GM12878 (cell line): ENCODE data around the gene PPAT. TPM values are rescaled to one million over a fixed set of nuclear protein-coding genes. Genes with fewer than 3 reads are reported as not detected.
A peak's percentile ranks its signal among the peaks of the same experiment; 100 is the strongest.

ENCODE experiments used
- ATAC-seq: fragments of 200-7000 bp; cut with Tn5 transposase; 3 replicates; pipeline ENCODE4 v1.9.1; 2020; ENCODE audit warnings: mild to moderate bottlenecking, moderate library complexity
- BruUV-seq: library from RNA; stranded (reverse); fragments of 400-500 nt; replicated peaks from 2 replicates; lab custom pipeline; 2021; lab: Mats Ljungman, UMichigan
- CTCF ChIA-PET: fragments of 300-600 bp; sonication (Branson Sonifier 250); formaldehyde crosslinking; extraction: SDS; loops from one replicate; lab custom pipeline; 2021; ENCODE audit warnings: inconsistent platforms; lab: Yijun Ruan, JAX
- POLR2A ChIA-PET: fragments of 350-600 bp; formaldehyde crosslinking; extraction: SDS; loops from one replicate; lab custom pipeline; 2021; ENCODE audit warnings: inconsistent platforms; lab: Charles Lee
- RAD21 ChIA-PET: fragments of 300-600 bp; sonication (Branson Sonifier 250); formaldehyde crosslinking; loops from one replicate; lab custom pipeline; 2023; ENCODE audit warnings: antibody characterized with exemption; ENCODE audit not compliant: unreplicated experiment; lab: Charles Lee
- SMC1A ChIA-PET: fragments of 300-600 bp; sonication (Branson Sonifier 250); formaldehyde crosslinking; loops from one replicate; lab custom pipeline; 2023; ENCODE audit not compliant: unreplicated experiment, uncharacterized antibody; lab: Charles Lee
- DNase-seq: peaks from one replicate; pipeline ENCODE4 v3.0.0-alpha.2; 2011; ENCODE audit warnings: low read depth, low spot score
- FAIRE-seq: peaks from 3 replicates; lab custom pipeline; 2011; peaks lifted over from hg19 to GRCh38; lab: Jason Lieb, UNC
- H2AFZ ChIP-seq: 2 replicates; pipeline ENCODE4 v1.6.0; 2011; ENCODE audit warnings: low read depth, low read length, control low read depth; ENCODE audit not compliant: control insufficient read depth
- H3K27ac ChIP-seq: 2 replicates; pipeline ENCODE4 v1.5.1; 2011; ENCODE audit warnings: control low read depth; ENCODE audit not compliant: control insufficient read depth, insufficient read depth
- H3K27me3 ChIP-seq, 2 experiments: replicated peaks in 1 of 2; 2 replicates each; pipeline versions ENCODE4 v1.6.0 to v1.6.1; 2011; ENCODE audit warnings: low read length in 1 of 2; ENCODE audit not compliant: control insufficient read depth in 2 of 2, insufficient read depth in 2 of 2
- H3K36me3 ChIP-seq, 2 experiments: 2 replicates each; pipeline ENCODE4 v1.5.1; 2011; ENCODE audit warnings: low read length in 1 of 2; ENCODE audit not compliant: control insufficient read depth in 2 of 2, insufficient read depth in 2 of 2
- H3K4me1 ChIP-seq: 2 replicates; pipeline ENCODE4 v1.6.1; 2011; ENCODE audit warnings: mild to moderate bottlenecking, low read length, moderate library complexity, mixed read lengths; ENCODE audit not compliant: control insufficient read depth, insufficient read depth
- H3K4me2 ChIP-seq: 2 replicates; pipeline ENCODE4 v1.6.0; 2011; ENCODE audit warnings: control low read depth; ENCODE audit not compliant: control insufficient read depth, insufficient read depth
- H3K4me3 ChIP-seq: fragments of 200-600 bp; sonication (generic); 2 replicates; pipeline ENCODE4 v1.5.1; 2016
- H3K79me2 ChIP-seq: 2 replicates; pipeline ENCODE4 v1.6.0; 2011; ENCODE audit warnings: low read length; ENCODE audit not compliant: control insufficient read depth, insufficient read depth
- H3K9ac ChIP-seq: 2 replicates; pipeline ENCODE4 v1.8.0; 2011; ENCODE audit warnings: low read length, control low read depth, mixed read lengths; ENCODE audit not compliant: control insufficient read depth, insufficient read depth
- H3K9me3 ChIP-seq: replicated peaks from 3 replicates; pipeline ENCODE4 v1.5.1; 2011; ENCODE audit warnings: mild to moderate bottlenecking, low read length; ENCODE audit not compliant: control insufficient read depth, insufficient read depth
- H4K20me1 ChIP-seq: 2 replicates; pipeline ENCODE4 v1.6.0; 2011; ENCODE audit not compliant: control insufficient read depth, insufficient read depth
- CBX5 ChIP-seq: sonication (generic); IDR thresholded peaks from 2 replicates; pipeline ENCODE4 v1.6.1; 2016; ENCODE audit warnings: low read depth, moderate library complexity, mild to moderate bottlenecking, inconsistent platforms
- EGR1 ChIP-seq, 2 experiments: IDR thresholded peaks; 1 replicate in 1 of 2; 2 replicates in 1 of 2; pipeline ENCODE4 v1.6.1; 2011 to 2012; ENCODE audit warnings: low read depth in 2 of 2, low read length in 2 of 2, borderline replicate concordance in 1 of 2, mild to moderate bottlenecking in 1 of 2, moderate library complexity in 1 of 2
- GABPA ChIP-seq: IDR thresholded peaks from 2 replicates; pipeline ENCODE4 v1.6.1; 2014; ENCODE audit warnings: antibody characterized with exemption, low read depth, mild to moderate bottlenecking, inconsistent platforms
- NR2F1 ChIP-seq: fragments of 450-650 bp; conservative IDR thresholded peaks from 2 replicates; pipeline ENCODE4 v1.6.1; 2017; ENCODE audit warnings: mild to moderate bottlenecking
- POU2F2 ChIP-seq: IDR thresholded peaks from 3 replicates; pipeline ENCODE4 v1.6.1; 2011; ENCODE audit warnings: low read depth, mild to moderate bottlenecking, low read length, borderline replicate concordance
- SMC3 ChIP-seq: IDR thresholded peaks from 2 replicates; pipeline ENCODE4 v1.6.1; 2011; ENCODE audit warnings: low read length, improper control_type of control experiment, borderline replicate concordance
- ZNF24 ChIP-seq: fragments of 450-650 bp; IDR thresholded peaks from 2 replicates; pipeline ENCODE4 v1.6.1; 2017; ENCODE audit warnings: antibody characterized with exemption, mild to moderate bottlenecking
- WGBS: methylation state at CpG from one replicate; pipeline ENCODE4 v1.1.6; 2016; ENCODE audit warnings: low lambda C conversion rate; ENCODE audit not compliant: insufficient replicate concordance, insufficient coverage; ENCODE audit errors: missing lambda C conversion rate; 5-methylcytosine and 5-hydroxymethylcytosine counted together
- in situ Hi-C: fragments of 300-500 bp; cut with MboI; formaldehyde crosslinking; loops from 9 replicates; pipeline ENCODE4 v1.14.3; 2018; ENCODE audit warnings: mixed read lengths
- intact Hi-C: fragments of 100-400 bp; cut with micrococcal nuclease; formaldehyde crosslinking; loops from one replicate; pipeline ENCODE4 v1.14.2; 2022; ENCODE audit not compliant: unreplicated experiment
- polyA plus RNA-seq, 11 experiments: library from polyadenylated mRNA; depleted of rRNA in 4 of 11; unstranded in 6 of 11; stranded (reverse) in 5 of 11; fragments of >200 nt; fragmentation: Nextera tagmentation in 4 of 11; fragmentation: Illumina TruSeq in 1 of 11; extraction: Ambion mirVana in 4 of 11; extraction: Trizol in 1 of 11; gene quantifications; 1 replicate in 1 of 11; 2 replicates in 10 of 11; pipeline versions ENCODE4 v1.2.1 to v1.2.3, GENCODE V29; 2011 to 2016; ENCODE audit warnings: inconsistent platforms in 2 of 11, missing spikeins in 2 of 11, low read depth in 1 of 11
- total RNA-seq, 4 experiments: library from RNA; depleted of rRNA in 3 of 4; stranded (reverse); fragments of >200 nt in 3 of 4; fragmentation: Illumina TruSeq in 1 of 4; extraction: Trizol in 1 of 4; gene quantifications; 2 replicates each; pipeline versions ENCODE4 v1.2.1 to v1.2.3, GENCODE V29; 2013 to 2021
- TF ChIP-seq, protein P1 (sequence below): IDR thresholded peaks from 2 replicates; pipeline ENCODE4 v1.6.1; 2012; ENCODE audit warnings: improper control_type of control experiment, low read depth, low read length; ENCODE audit not compliant: insufficient replicate concordance
- TF ChIP-seq, protein P2 (sequence below): fragments of 450-650 bp; IDR thresholded peaks from 2 replicates; pipeline ENCODE4 v1.6.1; 2016; ENCODE audit warnings: mild to moderate bottlenecking
- TF ChIP-seq, protein P3 (sequence below): fragments of 450-650 bp; IDR thresholded peaks from 2 replicates; pipeline ENCODE4 v1.6.1; 2016; ENCODE audit warnings: mild to moderate bottlenecking, moderate library complexity, borderline replicate concordance

Gene PPAT
- total and polyA plus RNA-seq, 10 of the 15 experiments (the other 5 are each of a cell fraction or from before 2014, with no cell fraction given), result 24.9 to 50.7 (median 38.0) TPM

DNA sequence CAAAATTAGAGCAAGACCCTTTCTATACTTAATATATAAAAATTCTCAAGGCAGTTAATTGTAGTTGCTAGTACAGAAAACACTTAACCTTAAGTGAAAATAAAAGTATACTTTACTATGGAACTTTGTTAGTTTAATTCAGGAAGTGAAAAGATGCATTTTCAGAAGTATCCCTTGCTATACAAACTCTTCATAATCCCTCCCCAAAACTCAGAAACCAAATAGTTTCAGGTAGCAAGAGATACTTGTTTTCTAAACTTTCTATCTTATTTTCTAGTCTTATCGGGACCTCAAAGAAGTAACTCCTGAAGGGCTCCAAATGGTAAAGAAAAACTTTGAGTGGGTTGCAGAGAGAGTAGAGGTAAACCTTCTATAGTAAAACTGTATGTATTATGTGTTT is 14.9 kb upstream of the PPAT start:
- ChIA-PET CTCF (no interaction called here), SMC1A (interaction anchor here (0.6 to 1.8 kb wide), 2 partner anchors 16 to 27 kb away, joined by 3 to 8 read pairs; no protein-coding TSS in a partner anchor), RAD21 (no interaction called here), POLR2A (interaction anchor here (0.8 to 1.0 kb wide), 2 partner anchors 10 to 16 kb away, joined by 3 to 5 read pairs; no protein-coding TSS in a partner anchor)
- Histone ChIP-seq H3K4me2 (no peak overlapping the region), H3K27me3 (no peaks in the 10 kb centered on the region), H3K9ac (no peak overlapping the region), H3K36me3 (peaks cover 0 to 20% of the 10 kb centered on the region in 2 experiments; a peak in 3 of 4 replicates), H3K4me3 (no peak overlapping the region), H3K4me1 (no peaks in the 10 kb centered on the region; the same call in 1 of the 2 replicates), H4K20me1 (no peaks in the 10 kb centered on the region), H2AFZ (no peak overlapping the region), H3K79me2 (peaks cover 9% of the 10 kb centered on the region), H3K9me3 (no peaks in the 10 kb centered on the region), H3K27ac (no peak overlapping the region)
- peak; percentile 46 for ATAC-seq
- no peak for DNase-seq
- in situ Hi-C loops (no loop called here), intact Hi-C loops (no loop called here)
- no TSS peak for BruUV-seq
- FAIRE-seq, result no peak
- 86% methylated on average over 1 of the region's 1 CpG for WGBS
- TF ChIP-seq GABPA (no peak), NR2F1 (no peak), EGR1 (IDR thresholded peaks at IDR 0.05; ENCODE audit: borderline replicate concordance in 1 of 2, low read depth in 2 of 2, low read length in 2 of 2) (no peak), POU2F2 (no peak), ZNF24 (no peak), SMC3 (no peak), CBX5 (no peak)
- TF ChIP-seq, protein P1, sequence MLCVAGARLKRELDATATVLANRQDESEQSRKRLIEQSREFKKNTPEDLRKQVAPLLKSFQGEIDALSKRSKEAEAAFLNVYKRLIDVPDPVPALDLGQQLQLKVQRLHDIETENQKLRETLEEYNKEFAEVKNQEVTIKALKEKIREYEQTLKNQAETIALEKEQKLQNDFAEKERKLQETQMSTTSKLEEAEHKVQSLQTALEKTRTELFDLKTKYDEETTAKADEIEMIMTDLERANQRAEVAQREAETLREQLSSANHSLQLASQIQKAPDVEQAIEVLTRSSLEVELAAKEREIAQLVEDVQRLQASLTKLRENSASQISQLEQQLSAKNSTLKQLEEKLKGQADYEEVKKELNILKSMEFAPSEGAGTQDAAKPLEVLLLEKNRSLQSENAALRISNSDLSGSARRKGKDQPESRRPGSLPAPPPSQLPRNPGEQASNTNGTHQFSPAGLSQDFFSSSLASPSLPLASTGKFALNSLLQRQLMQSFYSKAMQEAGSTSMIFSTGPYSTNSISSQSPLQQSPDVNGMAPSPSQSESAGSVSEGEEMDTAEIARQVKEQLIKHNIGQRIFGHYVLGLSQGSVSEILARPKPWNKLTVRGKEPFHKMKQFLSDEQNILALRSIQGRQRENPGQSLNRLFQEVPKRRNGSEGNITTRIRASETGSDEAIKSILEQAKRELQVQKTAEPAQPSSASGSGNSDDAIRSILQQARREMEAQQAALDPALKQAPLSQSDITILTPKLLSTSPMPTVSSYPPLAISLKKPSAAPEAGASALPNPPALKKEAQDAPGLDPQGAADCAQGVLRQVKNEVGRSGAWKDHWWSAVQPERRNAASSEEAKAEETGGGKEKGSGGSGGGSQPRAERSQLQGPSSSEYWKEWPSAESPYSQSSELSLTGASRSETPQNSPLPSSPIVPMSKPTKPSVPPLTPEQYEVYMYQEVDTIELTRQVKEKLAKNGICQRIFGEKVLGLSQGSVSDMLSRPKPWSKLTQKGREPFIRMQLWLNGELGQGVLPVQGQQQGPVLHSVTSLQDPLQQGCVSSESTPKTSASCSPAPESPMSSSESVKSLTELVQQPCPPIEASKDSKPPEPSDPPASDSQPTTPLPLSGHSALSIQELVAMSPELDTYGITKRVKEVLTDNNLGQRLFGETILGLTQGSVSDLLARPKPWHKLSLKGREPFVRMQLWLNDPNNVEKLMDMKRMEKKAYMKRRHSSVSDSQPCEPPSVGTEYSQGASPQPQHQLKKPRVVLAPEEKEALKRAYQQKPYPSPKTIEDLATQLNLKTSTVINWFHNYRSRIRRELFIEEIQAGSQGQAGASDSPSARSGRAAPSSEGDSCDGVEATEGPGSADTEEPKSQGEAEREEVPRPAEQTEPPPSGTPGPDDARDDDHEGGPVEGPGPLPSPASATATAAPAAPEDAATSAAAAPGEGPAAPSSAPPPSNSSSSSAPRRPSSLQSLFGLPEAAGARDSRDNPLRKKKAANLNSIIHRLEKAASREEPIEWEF, result no peak
- TF ChIP-seq, protein P2, sequence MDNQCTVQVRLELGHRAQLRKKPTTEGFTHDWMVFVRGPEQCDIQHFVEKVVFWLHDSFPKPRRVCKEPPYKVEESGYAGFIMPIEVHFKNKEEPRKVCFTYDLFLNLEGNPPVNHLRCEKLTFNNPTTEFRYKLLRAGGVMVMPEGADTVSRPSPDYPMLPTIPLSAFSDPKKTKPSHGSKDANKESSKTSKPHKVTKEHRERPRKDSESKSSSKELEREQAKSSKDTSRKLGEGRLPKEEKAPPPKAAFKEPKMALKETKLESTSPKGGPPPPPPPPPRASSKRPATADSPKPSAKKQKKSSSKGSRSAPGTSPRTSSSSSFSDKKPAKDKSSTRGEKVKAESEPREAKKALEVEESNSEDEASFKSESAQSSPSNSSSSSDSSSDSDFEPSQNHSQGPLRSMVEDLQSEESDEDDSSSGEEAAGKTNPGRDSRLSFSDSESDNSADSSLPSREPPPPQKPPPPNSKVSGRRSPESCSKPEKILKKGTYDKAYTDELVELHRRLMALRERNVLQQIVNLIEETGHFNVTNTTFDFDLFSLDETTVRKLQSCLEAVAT, result no peak
- TF ChIP-seq, protein P3, sequence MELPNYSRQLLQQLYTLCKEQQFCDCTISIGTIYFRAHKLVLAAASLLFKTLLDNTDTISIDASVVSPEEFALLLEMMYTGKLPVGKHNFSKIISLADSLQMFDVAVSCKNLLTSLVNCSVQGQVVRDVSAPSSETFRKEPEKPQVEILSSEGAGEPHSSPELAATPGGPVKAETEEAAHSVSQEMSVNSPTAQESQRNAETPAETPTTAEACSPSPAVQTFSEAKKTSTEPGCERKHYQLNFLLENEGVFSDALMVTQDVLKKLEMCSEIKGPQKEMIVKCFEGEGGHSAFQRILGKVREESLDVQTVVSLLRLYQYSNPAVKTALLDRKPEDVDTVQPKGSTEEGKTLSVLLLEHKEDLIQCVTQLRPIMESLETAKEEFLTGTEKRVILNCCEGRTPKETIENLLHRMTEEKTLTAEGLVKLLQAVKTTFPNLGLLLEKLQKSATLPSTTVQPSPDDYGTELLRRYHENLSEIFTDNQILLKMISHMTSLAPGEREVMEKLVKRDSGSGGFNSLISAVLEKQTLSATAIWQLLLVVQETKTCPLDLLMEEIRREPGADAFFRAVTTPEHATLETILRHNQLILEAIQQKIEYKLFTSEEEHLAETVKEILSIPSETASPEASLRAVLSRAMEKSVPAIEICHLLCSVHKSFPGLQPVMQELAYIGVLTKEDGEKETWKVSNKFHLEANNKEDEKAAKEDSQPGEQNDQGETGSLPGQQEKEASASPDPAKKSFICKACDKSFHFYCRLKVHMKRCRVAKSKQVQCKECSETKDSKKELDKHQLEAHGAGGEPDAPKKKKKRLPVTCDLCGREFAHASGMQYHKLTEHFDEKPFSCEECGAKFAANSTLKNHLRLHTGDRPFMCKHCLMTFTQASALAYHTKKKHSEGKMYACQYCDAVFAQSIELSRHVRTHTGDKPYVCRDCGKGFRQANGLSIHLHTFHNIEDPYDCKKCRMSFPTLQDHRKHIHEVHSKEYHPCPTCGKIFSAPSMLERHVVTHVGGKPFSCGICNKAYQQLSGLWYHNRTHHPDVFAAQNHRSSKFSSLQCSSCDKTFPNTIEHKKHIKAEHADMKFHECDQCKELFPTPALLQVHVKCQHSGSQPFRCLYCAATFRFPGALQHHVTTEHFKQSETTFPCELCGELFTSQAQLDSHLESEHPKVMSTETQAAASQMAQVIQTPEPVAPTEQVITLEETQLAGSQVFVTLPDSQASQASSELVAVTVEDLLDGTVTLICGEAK, result no peak
